UCSD-AML1 (cell line): ENCODE measurements around the gene SLC7A5.

ENCODE experiments used
- DNase-seq: peaks from one replicate; lab custom pipeline; 2025; ENCODE audit not compliant: unreplicated experiment; lab: John Stamatoyannopoulos, UW

The SLC7A5 gene

GRCh38 chr16:87847785-87848675 lies 21.3 kb downstream of the SLC7A5 start:
- no peak for DNase-seq

GRCh38 chr16:87847467-87847784 lies 21.9 kb downstream of the SLC7A5 start:
- DNase-seq, result no peak

GRCh38 chr16:87846705-87847466 lies 22.4 kb downstream of the SLC7A5 start:
- no peak for DNase-seq

- no peak for DNase-seq
Observed at GRCh38 chr16:87845807-87846619, 23.3 kb downstream of the SLC7A5 start.

- no peak for DNase-seq
Observed at GRCh38 chr16:87845213-87845612, 24.1 kb downstream of the SLC7A5 start.

GRCh38 chr16:87844809-87845208 lies 24.5 kb downstream of the SLC7A5 start:
- DNase-seq, result no peak

GRCh38 chr16:87844120-87844733 lies 25.1 kb downstream of the SLC7A5 start:
- DNase-seq, result no peak

- DNase-seq, result no peak
Observed at GRCh38 chr16:87843678-87844105, 25.6 kb downstream of the SLC7A5 start.

- DNase-seq, result no peak
Observed at GRCh38 chr16:87842209-87842869, 27.0 kb downstream of the SLC7A5 start.

GRCh38 chr16:87841340-87842208 lies 27.7 kb downstream of the SLC7A5 start:
- DNase-seq, result no peak

- no peak for DNase-seq
Observed at GRCh38 chr16:87840271-87840978, 28.9 kb downstream of the SLC7A5 start.

- DNase-seq, result no peak
Observed at GRCh38 chr16:87839542-87840270, 29.6 kb downstream of the SLC7A5 start.

GRCh38 chr16:87838643-87839541 lies 30.4 kb downstream of the SLC7A5 start:
- no peak for DNase-seq

- DNase-seq, result no peak
Observed at GRCh38 chr16:87837627-87838289, 31.5 kb downstream of the SLC7A5 start.

- peak; percentile 32 for DNase-seq
Observed at GRCh38 chr16:87836844-87837581, 32.3 kb downstream of the SLC7A5 start.

GRCh38 chr16:87836346-87836843 lies 32.9 kb downstream of the SLC7A5 start:
- DNase-seq, result no peak
